ENCODE measurements around the gene OSBPL6.

The OSBPL6 gene

DNA sequence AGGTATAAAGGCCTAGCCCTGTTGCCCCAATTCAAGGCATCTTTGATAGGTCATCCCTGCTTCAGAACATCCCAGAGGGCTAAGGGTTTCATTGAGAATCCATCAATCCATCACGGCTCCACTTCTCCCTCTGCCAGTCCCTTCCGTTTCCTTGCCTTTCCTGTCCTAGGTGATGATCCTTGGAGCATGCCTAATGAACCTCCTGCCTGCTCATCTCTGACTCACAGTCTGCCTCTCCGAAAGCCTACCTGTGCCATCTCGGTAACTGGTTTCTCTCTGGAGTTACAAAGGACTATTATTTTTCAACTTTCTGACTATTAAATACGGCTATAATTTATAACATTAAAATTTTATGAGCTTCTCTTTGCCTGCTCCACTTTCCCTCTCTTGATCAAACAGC is 36.7 kb upstream of the OSBPL6 start:
- CTCF ChIA-PET = no interaction called here
- DNase-seq (ENCODE audit: extremely low spot score) = no peak
- POLR2A ChIA-PET = no interaction called here
- no peak for TF ChIP-seq SP1 (IDR thresholded peaks at IDR 0.05)
- no peak for TF ChIP-seq LEF1 (IDR thresholded peaks at IDR 0.05; ENCODE audit: borderline replicate concordance)
- no peak for TF ChIP-seq NFRKB (IDR thresholded peaks at IDR 0.05)
- no peak for TF ChIP-seq FOXK2 (IDR thresholded peaks at IDR 0.05)
- no peak for TF ChIP-seq ARNT (IDR thresholded peaks at IDR 0.05)
- TF ChIP-seq ELF4 (IDR thresholded peaks at IDR 0.05) = no peak
- TF ChIP-seq CTBP1 (IDR thresholded peaks at IDR 0.05; ENCODE audit: borderline replicate concordance) = no peak
- TF ChIP-seq L3MBTL2 (conservative IDR thresholded peaks at IDR 0.05) = no peak
- no peak for TF ChIP-seq TARDBP (IDR thresholded peaks at IDR 0.05)
- TF ChIP-seq, protein P1, sequence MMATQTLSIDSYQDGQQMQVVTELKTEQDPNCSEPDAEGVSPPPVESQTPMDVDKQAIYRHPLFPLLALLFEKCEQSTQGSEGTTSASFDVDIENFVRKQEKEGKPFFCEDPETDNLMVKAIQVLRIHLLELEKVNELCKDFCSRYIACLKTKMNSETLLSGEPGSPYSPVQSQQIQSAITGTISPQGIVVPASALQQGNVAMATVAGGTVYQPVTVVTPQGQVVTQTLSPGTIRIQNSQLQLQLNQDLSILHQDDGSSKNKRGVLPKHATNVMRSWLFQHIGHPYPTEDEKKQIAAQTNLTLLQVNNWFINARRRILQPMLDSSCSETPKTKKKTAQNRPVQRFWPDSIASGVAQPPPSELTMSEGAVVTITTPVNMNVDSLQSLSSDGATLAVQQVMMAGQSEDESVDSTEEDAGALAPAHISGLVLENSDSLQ (IDR thresholded peaks at IDR 0.05) = no peak
- TF ChIP-seq FOXA1 (IDR thresholded peaks at IDR 0.05) = no peak
- no peak for TF ChIP-seq FOXM1 (IDR thresholded peaks at IDR 0.05; ENCODE audit: borderline replicate concordance)
- no peak for TF ChIP-seq BHLHE40 (IDR thresholded peaks at IDR 0.05; ENCODE audit: borderline replicate concordance)
- no peak for TF ChIP-seq SUZ12 (IDR thresholded peaks at IDR 0.05)
- TF ChIP-seq ZNF384 (IDR thresholded peaks at IDR 0.05) = no peak
- TF ChIP-seq HDGF (IDR thresholded peaks at IDR 0.05; ENCODE audit: borderline replicate concordance) = no peak

DNA sequence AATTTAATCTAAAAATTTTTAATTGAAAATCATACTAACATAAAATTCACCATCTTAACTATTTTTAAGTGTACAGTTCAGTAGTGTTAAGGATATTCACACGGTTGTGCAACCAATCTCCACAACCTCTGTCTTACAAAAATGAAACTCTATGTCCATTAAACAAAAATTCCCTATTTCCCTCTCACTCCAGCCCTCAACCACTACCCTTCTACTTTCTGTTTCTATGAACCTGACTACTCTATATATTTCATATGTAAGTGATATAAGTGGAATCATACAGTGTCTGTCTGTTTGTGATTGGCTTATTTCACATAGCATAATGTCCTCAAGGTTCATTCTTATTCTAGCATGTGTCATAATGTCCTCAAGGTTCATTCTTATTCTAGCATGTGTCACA is 34.3 kb upstream of the OSBPL6 start:
- ChIA-PET CTCF (no interaction called here), POLR2A (no interaction called here)
- TF ChIP-seq HDGF (IDR thresholded peaks at IDR 0.05; ENCODE audit: borderline replicate concordance) = no peak
- TF ChIP-seq ZNF384 (IDR thresholded peaks at IDR 0.05) = no peak
- TF ChIP-seq, protein P1 (IDR thresholded peaks at IDR 0.05) = no peak
- TF ChIP-seq L3MBTL2 (conservative IDR thresholded peaks at IDR 0.05) = no peak
- no peak for TF ChIP-seq FOXK2 (IDR thresholded peaks at IDR 0.05)
- no peak for TF ChIP-seq FOXM1 (IDR thresholded peaks at IDR 0.05; ENCODE audit: borderline replicate concordance)
- TF ChIP-seq FOXA1 (IDR thresholded peaks at IDR 0.05) = no peak
- no peak for TF ChIP-seq ELF4 (IDR thresholded peaks at IDR 0.05)
- TF ChIP-seq CTBP1 (IDR thresholded peaks at IDR 0.05; ENCODE audit: borderline replicate concordance) = no peak
- TF ChIP-seq TARDBP (IDR thresholded peaks at IDR 0.05) = no peak
- no peak for TF ChIP-seq LEF1 (IDR thresholded peaks at IDR 0.05; ENCODE audit: borderline replicate concordance)
- DNase-seq (ENCODE audit: extremely low spot score) = no peak

DNA sequence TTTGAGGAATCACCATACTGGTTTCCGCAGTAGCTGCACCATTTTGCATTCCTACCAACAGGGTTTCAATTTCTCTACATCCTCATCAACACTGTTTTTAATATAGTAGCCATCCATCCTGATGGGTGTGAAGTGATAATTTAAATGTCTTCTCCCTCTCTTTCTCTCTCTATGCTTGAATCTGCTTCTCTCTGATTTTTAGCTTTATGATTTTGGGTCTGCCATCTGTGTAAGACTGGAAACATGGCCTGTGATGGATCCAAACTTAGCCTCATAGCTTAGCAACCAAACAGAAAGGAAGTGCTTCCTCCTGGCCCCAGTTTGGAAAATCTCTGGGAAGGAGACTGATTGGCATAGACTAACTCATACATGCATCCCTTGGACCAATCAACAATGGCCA is 33.7 kb upstream of the OSBPL6 start:
- ChIA-PET POLR2A (no interaction called here), CTCF (no interaction called here)
- no peak for DNase-seq (ENCODE audit: extremely low spot score)
- TF ChIP-seq ZNF384 (IDR thresholded peaks at IDR 0.05) = no peak
- no peak for TF ChIP-seq NFRKB (IDR thresholded peaks at IDR 0.05)
- no peak for TF ChIP-seq TARDBP (IDR thresholded peaks at IDR 0.05)
- TF ChIP-seq FOXM1 (IDR thresholded peaks at IDR 0.05; ENCODE audit: borderline replicate concordance) = no peak

DNA sequence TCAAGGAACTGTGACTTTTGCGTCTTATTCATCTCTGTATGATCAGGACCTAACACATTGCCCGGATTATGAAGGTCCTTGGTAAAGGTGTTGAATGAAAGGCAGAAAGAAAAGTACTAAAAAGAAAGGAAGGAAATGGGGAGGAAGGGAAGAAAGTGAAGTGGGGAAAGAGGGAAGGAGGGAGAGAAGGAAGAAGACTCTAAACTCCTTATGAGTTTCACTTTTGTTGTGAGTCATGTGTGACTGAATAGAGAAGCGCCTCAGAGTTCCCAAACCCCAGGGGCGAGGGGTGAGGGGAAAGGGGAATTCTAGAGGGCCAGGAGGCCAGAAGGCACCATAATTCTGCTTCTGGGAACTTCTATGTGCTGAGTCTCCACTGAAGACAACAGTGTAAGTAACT is 30.9 kb upstream of the OSBPL6 start:
- DNase-seq (ENCODE audit: extremely low spot score) = no peak
- ChIA-PET CTCF (no interaction called here), POLR2A (no interaction called here)
- TF ChIP-seq ZNF384 (IDR thresholded peaks at IDR 0.05) (no peak), CTBP1 (IDR thresholded peaks at IDR 0.05; ENCODE audit: borderline replicate concordance) (no peak), NFRKB (IDR thresholded peaks at IDR 0.05) (no peak), SUZ12 (IDR thresholded peaks at IDR 0.05) (no peak), TARDBP (IDR thresholded peaks at IDR 0.05) (no peak), L3MBTL2 (conservative IDR thresholded peaks at IDR 0.05) (no peak), FOXK2 (IDR thresholded peaks at IDR 0.05) (no peak), ARNT (IDR thresholded peaks at IDR 0.05) (no peak)
- TF ChIP-seq, protein P1 (IDR thresholded peaks at IDR 0.05) = no peak

DNA sequence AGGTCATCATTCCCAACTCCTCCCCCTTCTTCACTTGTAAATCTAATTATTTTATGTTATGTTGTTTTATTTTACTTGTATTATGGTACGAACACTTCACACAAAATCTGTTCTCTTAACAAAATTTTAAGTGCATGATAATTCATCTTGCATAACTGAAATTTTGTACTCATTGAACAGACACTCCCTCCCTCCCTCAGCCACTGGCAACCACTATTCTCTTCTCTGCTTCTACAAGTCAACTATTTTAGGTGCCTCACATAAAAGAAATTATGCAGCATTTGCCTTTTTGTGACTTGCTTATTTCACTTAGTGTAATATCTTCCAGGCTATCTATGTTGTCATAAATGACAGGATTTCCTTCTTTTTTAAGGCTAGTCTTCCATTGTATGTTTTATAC is 30.4 kb upstream of the OSBPL6 start:
- no peak for TF ChIP-seq SUZ12 (IDR thresholded peaks at IDR 0.05)
- no peak for TF ChIP-seq BHLHE40 (IDR thresholded peaks at IDR 0.05; ENCODE audit: borderline replicate concordance)
- CTCF ChIA-PET = no interaction called here
- POLR2A ChIA-PET = no interaction called here

GRCh38 chr2:178173657-178174056 is 20.7 kb upstream of the OSBPL6 start:
- ChIA-PET CTCF (no interaction called here), POLR2A (no interaction called here)
- TF ChIP-seq TARDBP (IDR thresholded peaks at IDR 0.05) (no peak), L3MBTL2 (conservative IDR thresholded peaks at IDR 0.05) (no peak), ELF4 (IDR thresholded peaks at IDR 0.05) (no peak), SUZ12 (IDR thresholded peaks at IDR 0.05) (no peak), BHLHE40 (IDR thresholded peaks at IDR 0.05; ENCODE audit: borderline replicate concordance) (no peak), NFRKB (IDR thresholded peaks at IDR 0.05) (no peak), ZNF384 (IDR thresholded peaks at IDR 0.05) (no peak), ARNT (IDR thresholded peaks at IDR 0.05) (no peak), LEF1 (IDR thresholded peaks at IDR 0.05; ENCODE audit: borderline replicate concordance) (no peak), FOXA1 (IDR thresholded peaks at IDR 0.05) (no peak), FOXK2 (IDR thresholded peaks at IDR 0.05) (no peak), CTBP1 (IDR thresholded peaks at IDR 0.05; ENCODE audit: borderline replicate concordance) (no peak), HDGF (IDR thresholded peaks at IDR 0.05; ENCODE audit: borderline replicate concordance) (no peak), FOXM1 (IDR thresholded peaks at IDR 0.05; ENCODE audit: borderline replicate concordance) (no peak)
- TF ChIP-seq, protein P1 (IDR thresholded peaks at IDR 0.05) = no peak
- no peak for DNase-seq (ENCODE audit: extremely low spot score)

More for the DNA sequence above, 30.4 kb upstream of the OSBPL6 start:
- no peak for DNase-seq (ENCODE audit: extremely low spot score)
